IMR-90 (cell line): Measurements from ENCODE around the gene MAN1C1.

Experiments
- CEBPB ChIP-seq: IDR thresholded peaks from 2 replicates; pipeline ENCODE4 v1.6.1; 2012; ENCODE audit warnings: low read depth, low read length, improper control_type of control experiment
- MXI1 ChIP-seq: IDR thresholded peaks from 2 replicates; pipeline ENCODE4 v1.6.1; 2012; ENCODE audit warnings: low read depth, mild to moderate bottlenecking, low read length, moderate library complexity, borderline replicate concordance
- NFE2L2 ChIP-seq: fragments of 150-350 bp; IDR thresholded peaks from 2 replicates; pipeline ENCODE4 v1.6.1; 2016; ENCODE audit warnings: low read depth, mild to moderate bottlenecking, low read length
- POLR2A ChIP-seq: IDR thresholded peaks from 2 replicates; pipeline ENCODE4 v1.6.1; 2012; ENCODE audit warnings: mild to moderate bottlenecking, low read depth, low read length
- RAD21 ChIP-seq: IDR thresholded peaks from 2 replicates; pipeline ENCODE4 v1.6.1; 2012; ENCODE audit warnings: low read length, improper control_type of control experiment
- RCOR1 ChIP-seq: IDR thresholded peaks from 2 replicates; pipeline ENCODE4 v1.6.1; 2012; ENCODE audit warnings: mild to moderate bottlenecking, low read length, improper control_type of control experiment; ENCODE audit not compliant: insufficient replicate concordance
- SMC3 ChIP-seq: fragments of 150-350 bp; IDR thresholded peaks from 2 replicates; pipeline ENCODE4 v1.6.1; 2016; ENCODE audit warnings: low read depth, mild to moderate bottlenecking, antibody characterized with exemption, low read length, moderate library complexity
- TF ChIP-seq, protein P1 (sequence below): conservative IDR thresholded peaks from 2 replicates; pipeline ENCODE4 v1.5.1; 2012; ENCODE audit warnings: mild to moderate bottlenecking, low read depth, low read length, improper control_type of control experiment
- TF ChIP-seq, protein P2 (sequence below): fragments of 150-350 bp; IDR thresholded peaks from 2 replicates; pipeline ENCODE4 v1.6.1; 2017; ENCODE audit warnings: mild to moderate bottlenecking, antibody characterized with exemption, low read length, low read depth
- TF ChIP-seq, protein P3 (sequence below): fragments of 150-350 bp; IDR thresholded peaks from 2 replicates; pipeline ENCODE4 v1.6.1; 2016; ENCODE audit warnings: low read depth, mild to moderate bottlenecking, low read length, moderate library complexity, borderline replicate concordance

DNA sequence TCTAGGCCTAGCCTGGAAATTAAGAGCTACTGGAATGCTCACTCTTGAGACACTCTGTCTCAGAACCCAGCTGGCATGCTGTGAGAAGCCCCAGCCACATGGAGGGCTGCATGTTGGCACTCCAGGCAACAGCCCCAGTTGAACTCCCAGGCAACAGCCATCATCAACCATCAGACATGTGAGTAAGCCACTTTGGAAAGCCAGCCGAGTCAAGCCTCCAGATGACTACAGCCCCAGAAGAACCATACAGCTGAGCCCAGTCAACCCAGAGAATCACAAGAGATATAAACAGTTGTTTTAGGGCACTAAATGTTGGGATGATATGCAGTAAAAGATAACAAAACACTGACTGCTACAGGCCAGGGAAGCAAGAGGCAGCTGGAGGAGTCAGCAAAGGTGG, 17.7 kb upstream of the MAN1C1 start:
- TF ChIP-seq, protein P1, sequence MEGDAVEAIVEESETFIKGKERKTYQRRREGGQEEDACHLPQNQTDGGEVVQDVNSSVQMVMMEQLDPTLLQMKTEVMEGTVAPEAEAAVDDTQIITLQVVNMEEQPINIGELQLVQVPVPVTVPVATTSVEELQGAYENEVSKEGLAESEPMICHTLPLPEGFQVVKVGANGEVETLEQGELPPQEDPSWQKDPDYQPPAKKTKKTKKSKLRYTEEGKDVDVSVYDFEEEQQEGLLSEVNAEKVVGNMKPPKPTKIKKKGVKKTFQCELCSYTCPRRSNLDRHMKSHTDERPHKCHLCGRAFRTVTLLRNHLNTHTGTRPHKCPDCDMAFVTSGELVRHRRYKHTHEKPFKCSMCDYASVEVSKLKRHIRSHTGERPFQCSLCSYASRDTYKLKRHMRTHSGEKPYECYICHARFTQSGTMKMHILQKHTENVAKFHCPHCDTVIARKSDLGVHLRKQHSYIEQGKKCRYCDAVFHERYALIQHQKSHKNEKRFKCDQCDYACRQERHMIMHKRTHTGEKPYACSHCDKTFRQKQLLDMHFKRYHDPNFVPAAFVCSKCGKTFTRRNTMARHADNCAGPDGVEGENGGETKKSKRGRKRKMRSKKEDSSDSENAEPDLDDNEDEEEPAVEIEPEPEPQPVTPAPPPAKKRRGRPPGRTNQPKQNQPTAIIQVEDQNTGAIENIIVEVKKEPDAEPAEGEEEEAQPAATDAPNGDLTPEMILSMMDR, result no peak
- TF ChIP-seq POLR2A (no peak), RAD21 (no peak), RCOR1 (no peak), NFE2L2 (no peak), MXI1 (no peak), CEBPB (no peak), SMC3 (no peak)
- TF ChIP-seq, protein P2, sequence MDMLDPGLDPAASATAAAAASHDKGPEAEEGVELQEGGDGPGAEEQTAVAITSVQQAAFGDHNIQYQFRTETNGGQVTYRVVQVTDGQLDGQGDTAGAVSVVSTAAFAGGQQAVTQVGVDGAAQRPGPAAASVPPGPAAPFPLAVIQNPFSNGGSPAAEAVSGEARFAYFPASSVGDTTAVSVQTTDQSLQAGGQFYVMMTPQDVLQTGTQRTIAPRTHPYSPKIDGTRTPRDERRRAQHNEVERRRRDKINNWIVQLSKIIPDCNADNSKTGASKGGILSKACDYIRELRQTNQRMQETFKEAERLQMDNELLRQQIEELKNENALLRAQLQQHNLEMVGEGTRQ, result no peak
- TF ChIP-seq, protein P3, sequence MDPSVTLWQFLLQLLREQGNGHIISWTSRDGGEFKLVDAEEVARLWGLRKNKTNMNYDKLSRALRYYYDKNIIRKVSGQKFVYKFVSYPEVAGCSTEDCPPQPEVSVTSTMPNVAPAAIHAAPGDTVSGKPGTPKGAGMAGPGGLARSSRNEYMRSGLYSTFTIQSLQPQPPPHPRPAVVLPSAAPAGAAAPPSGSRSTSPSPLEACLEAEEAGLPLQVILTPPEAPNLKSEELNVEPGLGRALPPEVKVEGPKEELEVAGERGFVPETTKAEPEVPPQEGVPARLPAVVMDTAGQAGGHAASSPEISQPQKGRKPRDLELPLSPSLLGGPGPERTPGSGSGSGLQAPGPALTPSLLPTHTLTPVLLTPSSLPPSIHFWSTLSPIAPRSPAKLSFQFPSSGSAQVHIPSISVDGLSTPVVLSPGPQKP, result no peak
